Lower leg skin (tissue), 3 donors: ENCODE results near the gene TFAP2C.

Experiments used
- POLR2A ChIP-seq, 2 donors: fragments of 450-650 bp; IDR thresholded peaks; one replicate each; pipeline ENCODE4 v1.6.1; 2016 to 2017; ENCODE audit warnings: antibody characterized with exemption in 2 of 2, mild to moderate bottlenecking in 1 of 2, moderate library complexity in 1 of 2
- TF ChIP-seq, protein P1 (sequence below), 3 donors: fragments of 450-650 bp; IDR thresholded peaks; one replicate each; pipeline ENCODE4 v1.5.1; 2016; ENCODE audit warnings: antibody characterized with exemption in 3 of 3, mild to moderate bottlenecking in 3 of 3, moderate library complexity in 2 of 3

- TF ChIP-seq POLR2A (IDR thresholded peaks at IDR 0.05) = no peak
- TF ChIP-seq, protein P1, sequence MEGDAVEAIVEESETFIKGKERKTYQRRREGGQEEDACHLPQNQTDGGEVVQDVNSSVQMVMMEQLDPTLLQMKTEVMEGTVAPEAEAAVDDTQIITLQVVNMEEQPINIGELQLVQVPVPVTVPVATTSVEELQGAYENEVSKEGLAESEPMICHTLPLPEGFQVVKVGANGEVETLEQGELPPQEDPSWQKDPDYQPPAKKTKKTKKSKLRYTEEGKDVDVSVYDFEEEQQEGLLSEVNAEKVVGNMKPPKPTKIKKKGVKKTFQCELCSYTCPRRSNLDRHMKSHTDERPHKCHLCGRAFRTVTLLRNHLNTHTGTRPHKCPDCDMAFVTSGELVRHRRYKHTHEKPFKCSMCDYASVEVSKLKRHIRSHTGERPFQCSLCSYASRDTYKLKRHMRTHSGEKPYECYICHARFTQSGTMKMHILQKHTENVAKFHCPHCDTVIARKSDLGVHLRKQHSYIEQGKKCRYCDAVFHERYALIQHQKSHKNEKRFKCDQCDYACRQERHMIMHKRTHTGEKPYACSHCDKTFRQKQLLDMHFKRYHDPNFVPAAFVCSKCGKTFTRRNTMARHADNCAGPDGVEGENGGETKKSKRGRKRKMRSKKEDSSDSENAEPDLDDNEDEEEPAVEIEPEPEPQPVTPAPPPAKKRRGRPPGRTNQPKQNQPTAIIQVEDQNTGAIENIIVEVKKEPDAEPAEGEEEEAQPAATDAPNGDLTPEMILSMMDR (IDR thresholded peaks at IDR 0.05) = no peak
These were observed 11.6 kb upstream of the TFAP2C start for GRCh38 chr20:56617489-56617888.
